ENCODE results near the gene TSHZ2. TPM values are rescaled to one million over a fixed set of nuclear protein-coding genes. Genes with fewer than 3 reads are reported as not detected.

The TSHZ2 gene
- total and polyA plus RNA-seq, 2 donors (not counting 3 experiments of a cell fraction or from before 2014, with no cell fraction given): not detected

- BruUV-seq (replicated peaks): no TSS peak
- POLR2A ChIA-PET: no interaction called here
- no peak overlapping the region for H3K27ac ChIP-seq (ENCODE audit: insufficient read depth, low read depth, low read length)
- no peak overlapping the region for H3K9ac ChIP-seq (replicated peaks; ENCODE audit: extremely low read depth, insufficient read depth, low read length)
- no peaks in the 10 kb centered on the region for H4K20me1 ChIP-seq (replicated peaks; ENCODE audit: control insufficient read depth, extremely low read depth, insufficient read depth, low read length)
- dilution Hi-C loops (cut with MboI; ENCODE audit: extremely low pct_ligation_motif_present, low sequenced_read_pairs) (no loop called here), intact Hi-C loops (cut with micrococcal nuclease) (no loop called here)
- no peak overlapping the region for H2AFZ ChIP-seq (ENCODE audit: low read depth, low read length)
- TF ChIP-seq GATA2 (IDR thresholded peaks at IDR 0.05; ENCODE audit: insufficient read depth, insufficient read length, low read depth, low read length) (no peak), MYC (IDR thresholded peaks at IDR 0.05; ENCODE audit: low read depth, low read length) (no peak), CTCF (IDR thresholded peaks at IDR 0.05; ENCODE audit: extremely low read depth in 1 of 2, insufficient read depth in 1 of 2, low read depth in 1 of 2, low read length in 2 of 2) (no peak), POLR2A (IDR thresholded peaks at IDR 0.05; ENCODE audit: low read depth, low read length) (no peak), MAX (IDR thresholded peaks at IDR 0.05; ENCODE audit: insufficient read depth, insufficient read length) (no peak), FOS (IDR thresholded peaks at IDR 0.05; ENCODE audit: borderline replicate concordance, insufficient read depth, low read length) (no peak), EZH2 (IDR thresholded peaks at IDR 0.05; ENCODE audit: borderline replicate concordance, low read depth, low read length, severe bottlenecking) (no peak), JUN (IDR thresholded peaks at IDR 0.05; ENCODE audit: borderline replicate concordance, insufficient read depth, insufficient read length, low read depth) (no peak), POLR2AphosphoS5 (IDR thresholded peaks at IDR 0.05; ENCODE audit: insufficient read depth, low read depth, low read length) (no peak)
- H3K9me1 ChIP-seq (replicated peaks; ENCODE audit: control insufficient read depth, extremely low read depth, insufficient read depth, low read length): no peaks in the 10 kb centered on the region
- no peak overlapping the region for H3K4me2 ChIP-seq (ENCODE audit: insufficient read depth, low read length)
- no peaks in the 10 kb centered on the region for H3K9me3 ChIP-seq (replicated peaks; ENCODE audit: control insufficient read depth, insufficient read depth, low read length)
- CTCF ChIA-PET: no interaction called here
- no peak for FAIRE-seq
- H3K79me2 ChIP-seq (ENCODE audit: control insufficient read depth, insufficient read depth, low read length): no peaks in the 10 kb centered on the region
- H3K27me3 ChIP-seq (ENCODE audit: control insufficient read depth in 2 of 2, insufficient read depth in 2 of 2, low read length in 2 of 2): no peaks in the 10 kb centered on the region
- no peaks in the 10 kb centered on the region for H3K36me3 ChIP-seq (ENCODE audit: control insufficient read depth in 2 of 2, extremely low read depth in 1 of 2, insufficient read depth in 2 of 2, low read length in 2 of 2)
- DNase-seq (ENCODE audit: low read depth, low spot score): no peak
- H3K4me3 ChIP-seq (replicated peaks in 1 of 3; ENCODE audit: insufficient read depth in 1 of 3, low read depth in 1 of 3, low read length in 3 of 3): no peak overlapping the region
- no peaks in the 10 kb centered on the region for H3K4me1 ChIP-seq (ENCODE audit: control insufficient read depth, extremely low read depth, insufficient read depth, low read length)
Measured at GRCh38 chr20:53231061-53231460, 258.9 kb downstream of the TSHZ2 start.
